ENCODE measurements around the gene HLA-DQB2.
"Not testable (repeated sequence)": the region's sequence is repeated elsewhere in the genome, so short reads cannot be mapped to it uniquely, and the experiment has no call there.

The HLA-DQB2 gene

GRCh38 chr6:32764048-32764447 is 716 bp upstream of the HLA-DQB2 start:
- Histone ChIP-seq H3K4me3 (ENCODE audit: low read depth, low read length) (no peak overlapping the region), H3K4me1 (no peaks in the 10 kb centered on the region), H3K27me3 (peaks cover 59% of the 10 kb centered on the region), H3K36me3 (no peaks in the 10 kb centered on the region), H3K9me3 (no peaks in the 10 kb centered on the region)
- TF ChIP-seq, protein P1, sequence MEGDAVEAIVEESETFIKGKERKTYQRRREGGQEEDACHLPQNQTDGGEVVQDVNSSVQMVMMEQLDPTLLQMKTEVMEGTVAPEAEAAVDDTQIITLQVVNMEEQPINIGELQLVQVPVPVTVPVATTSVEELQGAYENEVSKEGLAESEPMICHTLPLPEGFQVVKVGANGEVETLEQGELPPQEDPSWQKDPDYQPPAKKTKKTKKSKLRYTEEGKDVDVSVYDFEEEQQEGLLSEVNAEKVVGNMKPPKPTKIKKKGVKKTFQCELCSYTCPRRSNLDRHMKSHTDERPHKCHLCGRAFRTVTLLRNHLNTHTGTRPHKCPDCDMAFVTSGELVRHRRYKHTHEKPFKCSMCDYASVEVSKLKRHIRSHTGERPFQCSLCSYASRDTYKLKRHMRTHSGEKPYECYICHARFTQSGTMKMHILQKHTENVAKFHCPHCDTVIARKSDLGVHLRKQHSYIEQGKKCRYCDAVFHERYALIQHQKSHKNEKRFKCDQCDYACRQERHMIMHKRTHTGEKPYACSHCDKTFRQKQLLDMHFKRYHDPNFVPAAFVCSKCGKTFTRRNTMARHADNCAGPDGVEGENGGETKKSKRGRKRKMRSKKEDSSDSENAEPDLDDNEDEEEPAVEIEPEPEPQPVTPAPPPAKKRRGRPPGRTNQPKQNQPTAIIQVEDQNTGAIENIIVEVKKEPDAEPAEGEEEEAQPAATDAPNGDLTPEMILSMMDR (IDR thresholded peaks at IDR 0.05; ENCODE audit: low read depth, low read length) = no peak
- no peak for DNase-seq

DNA sequence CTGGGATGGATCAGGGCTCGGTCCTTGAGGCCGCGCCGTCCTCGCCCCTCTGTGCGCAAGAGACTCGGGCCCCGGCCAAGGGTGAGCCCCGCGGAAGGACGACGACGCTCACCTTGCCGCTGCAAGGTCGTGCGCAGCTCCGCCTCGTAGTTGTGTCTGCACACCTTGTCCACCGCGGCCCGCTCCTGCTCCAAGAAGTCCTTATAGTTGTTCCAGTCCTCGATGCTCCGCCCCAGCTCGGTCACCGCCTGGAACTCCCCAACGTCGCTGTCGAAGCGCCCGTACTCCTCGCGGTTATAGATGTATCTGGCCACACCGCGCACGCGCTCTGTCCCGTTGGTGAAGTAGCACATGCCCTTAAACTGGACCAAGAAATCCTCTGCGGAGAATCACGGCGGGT is 1.8 kb downstream of the HLA-DQB2 start:
- DNase-seq = no peak
- H3K4me1 ChIP-seq = no peaks in the 10 kb centered on the region
- peaks cover 47% of the 10 kb centered on the region for H3K27me3 ChIP-seq
- no peaks in the 10 kb centered on the region for H3K9me3 ChIP-seq
- TF ChIP-seq, protein P1 (IDR thresholded peaks at IDR 0.05; ENCODE audit: low read depth, low read length) = no peak
- no peaks in the 10 kb centered on the region for H3K36me3 ChIP-seq
- no peak overlapping the region for H3K4me3 ChIP-seq (ENCODE audit: low read depth, low read length)

DNA sequence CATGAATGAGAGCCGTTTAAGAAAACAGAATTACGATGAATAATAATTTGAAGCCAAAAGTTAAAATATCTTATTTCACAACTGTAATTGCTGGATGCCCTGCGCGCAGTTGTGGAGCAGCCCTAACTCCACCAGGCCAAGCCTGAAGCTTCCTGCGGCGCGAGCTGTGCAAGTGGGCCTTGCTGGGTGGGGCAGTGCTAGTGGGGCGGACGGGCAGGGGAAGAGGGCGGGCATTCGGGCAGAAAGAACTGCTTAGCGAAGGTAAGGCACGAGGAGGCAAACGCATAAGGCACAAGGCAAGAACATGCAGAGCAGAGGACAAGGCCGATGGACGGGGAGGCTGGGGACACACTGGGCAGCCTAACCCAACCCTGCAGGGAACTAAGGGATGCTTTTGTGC is 2.3 kb downstream of the HLA-DQB2 start:
- no peak for DNase-seq
- H3K4me1 ChIP-seq = no peaks in the 10 kb centered on the region
- peaks cover 46% of the 10 kb centered on the region for H3K27me3 ChIP-seq
- no peak overlapping the region for H3K4me3 ChIP-seq (ENCODE audit: low read depth, low read length)
- no peaks in the 10 kb centered on the region for H3K9me3 ChIP-seq
- TF ChIP-seq, protein P1 (IDR thresholded peaks at IDR 0.05; ENCODE audit: low read depth, low read length) = no peak
- H3K36me3 ChIP-seq = no peaks in the 10 kb centered on the region

- Histone ChIP-seq H3K36me3 (no peaks in the 10 kb centered on the region), H3K9me3 (no peaks in the 10 kb centered on the region), H3K4me1 (no peaks in the 10 kb centered on the region), H3K27me3 (peaks cover 49% of the 10 kb centered on the region), H3K4me3 (ENCODE audit: low read depth, low read length) (no peak overlapping the region)
- TF ChIP-seq, protein P1 (IDR thresholded peaks at IDR 0.05; ENCODE audit: low read depth, low read length) = no peak
- DNase-seq = no peak
These were observed 3.7 kb downstream of the HLA-DQB2 start for GRCh38 chr6:32759669-32760068.

DNA sequence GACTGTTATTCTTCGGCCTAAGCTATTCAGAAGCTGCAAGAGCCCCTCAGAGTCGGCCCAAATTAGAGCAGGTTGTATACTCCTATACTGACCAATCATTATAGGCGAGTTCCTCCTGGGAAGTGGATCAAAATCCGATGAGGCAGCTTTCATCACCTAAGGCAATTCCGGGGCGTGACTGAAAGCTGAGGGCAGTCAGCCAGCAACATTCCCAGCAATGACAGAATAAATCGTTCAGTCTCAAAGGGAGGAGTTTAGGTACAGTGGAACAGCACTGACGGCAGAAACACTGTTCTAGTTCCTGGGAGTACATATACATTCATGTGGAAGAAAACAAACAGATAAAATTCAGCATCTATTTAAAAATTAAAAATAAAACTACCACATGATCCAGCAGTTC is 10.8 kb downstream of the HLA-DQB2 start:
- TF ChIP-seq, protein P1 (IDR thresholded peaks at IDR 0.05; ENCODE audit: low read depth, low read length) = no peak
- no peaks in the 10 kb centered on the region for H3K9me3 ChIP-seq
- no peak overlapping the region for H3K4me3 ChIP-seq (ENCODE audit: low read depth, low read length)
- no peak for DNase-seq
- H3K4me1 ChIP-seq = no peaks in the 10 kb centered on the region
- peaks cover 17% of the 10 kb centered on the region for H3K27me3 ChIP-seq
- no peaks in the 10 kb centered on the region for H3K36me3 ChIP-seq

- peaks cover 24% of the 10 kb centered on the region for H3K27me3 ChIP-seq
- H3K4me3 ChIP-seq (ENCODE audit: low read depth, low read length); H3K4me1 ChIP-seq; DNase-seq; H3K36me3 ChIP-seq; H3K9me3 ChIP-seq: not testable (repeated sequence)
These were observed 17.7 kb downstream of the HLA-DQB2 start for GRCh38 chr6:32745649-32746048.

- Histone ChIP-seq H3K4me3 (ENCODE audit: low read depth, low read length) (no peak overlapping the region), H3K36me3 (no peaks in the 10 kb centered on the region), H3K27me3 (peaks cover 26% of the 10 kb centered on the region), H3K4me1 (no peaks in the 10 kb centered on the region), H3K9me3 (no peaks in the 10 kb centered on the region)
- TF ChIP-seq, protein P1 (IDR thresholded peaks at IDR 0.05; ENCODE audit: low read depth, low read length) = no peak
- DNase-seq = no peak
These were observed 18.6 kb downstream of the HLA-DQB2 start for GRCh38 chr6:32744776-32745175.
